ENCODE measurements around the gene ESRRB.

GRCh38 chr14:76349993-76350392, 25.9 kb upstream of the ESRRB start:
- TF ChIP-seq POLR2A (IDR thresholded peaks at IDR 0.05) = no peak
- TF ChIP-seq CTCF (IDR thresholded peaks at IDR 0.05) = no peak

All from vagina (tissue), 2 donors.